HL-60 (cell line): ENCODE results near the gene OR5B12.

Experiments used
- CTCF ChIP-seq: IDR thresholded peaks from one replicate; pipeline ENCODE4 v1.5.1; 2011; ENCODE audit warnings: low read length, control low read depth, inconsistent platforms; ENCODE audit not compliant: insufficient read depth
- GABPA ChIP-seq: IDR thresholded peaks from 2 replicates; pipeline ENCODE4 v1.6.1; 2012; ENCODE audit warnings: low read depth
- POLR2AphosphoS5 ChIP-seq: IDR thresholded peaks from 2 replicates; pipeline ENCODE4 v1.6.1; 2012; ENCODE audit warnings: low read depth
- REST ChIP-seq: IDR thresholded peaks from 2 replicates; pipeline ENCODE4 v1.6.1; 2012; ENCODE audit warnings: low read depth; ENCODE audit not compliant: insufficient replicate concordance

- TF ChIP-seq CTCF, result no peak
- TF ChIP-seq POLR2AphosphoS5, result no peak
- no peak for TF ChIP-seq REST
- TF ChIP-seq GABPA, result no peak
Observed at GRCh38 chr11:58444300-58444699, 2.3 kb upstream of the OR5B12 start.
